Transverse colon (tissue), 4 donors: ENCODE data around the gene HEYL. TPM values are rescaled to one million over a fixed set of nuclear protein-coding genes. Genes with fewer than 3 reads are reported as not detected.

ENCODE experiments used
- DNase-seq: peaks from one replicate; pipeline ENCODE4 v3.0.0-alpha.2; 2019
- H3K27ac ChIP-seq, 4 donors: fragments of 200-600 bp; sonication (generic); 2 replicates each; pipeline ENCODE4 v1.5.1; 2016 to 2018; ENCODE audit warnings: inconsistent platforms in 4 of 4
- H3K27me3 ChIP-seq: fragments of 200-600 bp; sonication (generic); 2 replicates; pipeline ENCODE4 v1.5.1; 2017; ENCODE audit warnings: inconsistent platforms
- H3K36me3 ChIP-seq, 4 donors: fragments of 200-600 bp; sonication (generic); 2 replicates each; pipeline ENCODE4 v1.5.1; 2017 to 2019; ENCODE audit warnings: inconsistent platforms in 4 of 4
- H3K4me1 ChIP-seq, 4 donors: fragments of 200-600 bp; sonication (generic); 2 replicates each; pipeline ENCODE4 v1.5.1; 2017 to 2020; ENCODE audit warnings: inconsistent platforms in 4 of 4
- H3K4me3 ChIP-seq, 4 donors: fragments of 200-600 bp; sonication (generic); 1 replicate in 1 of 4; 2 replicates in 3 of 4; pipeline versions ENCODE4 v1.5.1 to v1.6.1; 2017 to 2019; ENCODE audit warnings: inconsistent platforms in 4 of 4
- H3K9me3 ChIP-seq, 2 donors: fragments of 200-600 bp; sonication (generic); 2 replicates each; pipeline ENCODE4 v1.5.1; 2017 to 2019; ENCODE audit warnings: inconsistent platforms in 2 of 2
- CTCF ChIP-seq, 5 experiments: fragments of 200-600 bp in 3 of 5; fragments of 450-650 bp in 2 of 5; sonication (generic) in 3 of 5; IDR thresholded peaks; 1 replicate in 2 of 5; 2 replicates in 3 of 5; pipeline ENCODE4 v1.5.1; 2016 to 2017; ENCODE audit warnings: antibody characterized with exemption in 5 of 5, inconsistent platforms in 3 of 5, mild to moderate bottlenecking in 2 of 5, moderate library complexity in 1 of 5
- EP300 ChIP-seq: sonication (generic); formaldehyde crosslinking; IDR thresholded peaks from one replicate; pipeline ENCODE4 v1.6.1; 2017; ENCODE audit warnings: antibody characterized with exemption, low read depth
- POLR2A ChIP-seq: fragments of 450-650 bp; IDR thresholded peaks from one replicate; pipeline ENCODE4 v1.6.1; 2016; ENCODE audit warnings: antibody characterized with exemption, mild to moderate bottlenecking, moderate library complexity
- POLR2AphosphoS5 ChIP-seq, 3 donors: sonication (generic); formaldehyde crosslinking; IDR thresholded peaks; one replicate each; pipeline ENCODE4 v1.6.1; 2016; ENCODE audit warnings: antibody characterized with exemption in 3 of 3
- WGBS, 2 donors: methylation state at CpG; one replicate each; pipeline ENCODE4 v1.1.5; 2018; ENCODE audit warnings: low coverage in 1 of 2; 5-methylcytosine and 5-hydroxymethylcytosine counted together
- in situ Hi-C, 4 donors: fragments of 200-750 bp; cut with MboI; loops; one replicate each; pipeline versions ENCODE4 v1.15.0 to v1.15.1; 2017; ENCODE audit warnings: low sequenced_read_pairs in 3 of 4, low pct_ligation_motif_present in 1 of 4, low pct_unique_long_range_greater_than_20kb in 1 of 4
- intact Hi-C: fragments of 100-400 bp; cut with DNase I; formaldehyde crosslinking; loops from one replicate; pipeline ENCODE4 v1.15.1; 2023; ENCODE audit warnings: low total_unique reads
- total RNA-seq, 4 donors: library from RNA; depleted of rRNA; stranded (reverse); fragments of >200 nt; gene quantifications; one replicate each; pipeline ENCODE4 v1.1.0, GENCODE V29; 2016

HEYL gene
- total RNA-seq, 4 donors from 2014 or later: 1.2 to 12.1 (median 2.5) TPM

- no peaks in the 10 kb centered on the region for H3K9me3 ChIP-seq
- H3K4me1 ChIP-seq: peaks cover 0 to 3% (median 0%) of the 10 kb centered on the region in 4 donors
- no peak for DNase-seq
- H3K36me3 ChIP-seq: no peaks in the 10 kb centered on the region
- peaks cover 16% of the 10 kb centered on the region for H3K27me3 ChIP-seq
- in situ Hi-C loops (loop anchor here in 2 of 4 donors (5.0 to 10.0 kb wide), 2 partner anchors 52 to 54 kb away; no protein-coding TSS in a partner anchor), intact Hi-C loops (no loop called here)
- H3K27ac ChIP-seq: no peak overlapping the region
- H3K4me3 ChIP-seq: no peak overlapping the region
- no peak for TF ChIP-seq POLR2A
- no peak for TF ChIP-seq POLR2AphosphoS5 (IDR thresholded peaks at IDR 0.05)
- TF ChIP-seq EP300: no peak
- no peak for TF ChIP-seq CTCF (IDR thresholded peaks at IDR 0.05)
- WGBS, 2 donors: 60 to 90% methylated on average over 1 to 2 of the region's 2 CpGs
Measured at GRCh38 chr1:39656391-39656790, 16.9 kb upstream of the HEYL start.

GRCh38 chr1:39655578-39656268 is 16.3 kb upstream of the HEYL start:
- Histone ChIP-seq H3K27me3 (peaks cover 16% of the 10 kb centered on the region), H3K4me1 (peaks cover 0 to 3% (median 0%) of the 10 kb centered on the region in 4 donors), H3K4me3 (no peak overlapping the region), H3K27ac (no peak overlapping the region), H3K36me3 (no peaks in the 10 kb centered on the region), H3K9me3 (no peaks in the 10 kb centered on the region)
- no peak for DNase-seq
- 84% methylated on average over 5 of the region's 5 CpGs; no CpG with 5 or more reads in 1 of the 2 donors for WGBS, 2 donors
- TF ChIP-seq EP300 (no peak), CTCF (IDR thresholded peaks at IDR 0.05) (no peak), POLR2A (no peak), POLR2AphosphoS5 (IDR thresholded peaks at IDR 0.05) (no peak)
- in situ Hi-C loops: loop anchor here in 2 of 4 donors (5.0 to 10.0 kb wide), 2 partner anchors 51 to 53 kb away; no protein-coding TSS in a partner anchor
- intact Hi-C loops: no loop called here

- 69% methylated on average over 7 of the region's 7 CpGs; no CpG with 5 or more reads in 1 of the 2 donors for WGBS, 2 donors
- Histone ChIP-seq H3K27ac (no peak overlapping the region), H3K36me3 (no peaks in the 10 kb centered on the region), H3K4me3 (no peak overlapping the region), H3K4me1 (peaks cover 0 to 3% (median 0%) of the 10 kb centered on the region in 4 donors), H3K9me3 (no peaks in the 10 kb centered on the region), H3K27me3 (peaks cover 16% of the 10 kb centered on the region)
- intact Hi-C loops (no loop called here), in situ Hi-C loops (loop anchor here in 1 of 4 donors (10.0 kb wide), 1 partner anchor 49 kb away; no protein-coding TSS in a partner anchor)
- no peak for DNase-seq
- TF ChIP-seq EP300 (no peak), POLR2A (no peak)
Measured at GRCh38 chr1:39654291-39654690, 14.8 kb upstream of the HEYL start.

- no peaks in the 10 kb centered on the region for H3K36me3 ChIP-seq
- H3K27ac ChIP-seq: no peak overlapping the region
- no peak overlapping the region for H3K4me3 ChIP-seq
- peak; percentile 78 for DNase-seq
- no peak for TF ChIP-seq POLR2A
- TF ChIP-seq CTCF (IDR thresholded peaks at IDR 0.05): peak; percentile 74 to 96 (median 92)
- TF ChIP-seq POLR2AphosphoS5 (IDR thresholded peaks at IDR 0.05): no peak
- no peak for TF ChIP-seq EP300
- in situ Hi-C loops: loop anchor here in 1 of 4 donors (10.0 kb wide), 1 partner anchor 49 kb away; no protein-coding TSS in a partner anchor
- peaks cover 0 to 3% (median 0%) of the 10 kb centered on the region in 4 donors for H3K4me1 ChIP-seq
- WGBS, 2 donors: 5% methylated on average over 8 of the region's 8 CpGs; no CpG with 5 or more reads in 1 of the 2 donors
- H3K27me3 ChIP-seq: peaks cover 16% of the 10 kb centered on the region
- H3K9me3 ChIP-seq: no peaks in the 10 kb centered on the region
- intact Hi-C loops: loop anchor here (2.0 kb wide), 1 partner anchor 45 kb away; no protein-coding TSS in a partner anchor
Measured at GRCh38 chr1:39653546-39654031, 14.1 kb upstream of the HEYL start.
